NCI-H1048 (cell line): ENCODE data around the gene TBL1XR1.

ENCODE experiments used
- DNase-seq: peaks from one replicate; lab custom pipeline; 2025; lab: John Stamatoyannopoulos, UW

TBL1XR1 gene

GRCh38 chr3:177107461-177108239, 89.6 kb downstream of the TBL1XR1 start:
- DNase-seq, result no peak

DNA sequence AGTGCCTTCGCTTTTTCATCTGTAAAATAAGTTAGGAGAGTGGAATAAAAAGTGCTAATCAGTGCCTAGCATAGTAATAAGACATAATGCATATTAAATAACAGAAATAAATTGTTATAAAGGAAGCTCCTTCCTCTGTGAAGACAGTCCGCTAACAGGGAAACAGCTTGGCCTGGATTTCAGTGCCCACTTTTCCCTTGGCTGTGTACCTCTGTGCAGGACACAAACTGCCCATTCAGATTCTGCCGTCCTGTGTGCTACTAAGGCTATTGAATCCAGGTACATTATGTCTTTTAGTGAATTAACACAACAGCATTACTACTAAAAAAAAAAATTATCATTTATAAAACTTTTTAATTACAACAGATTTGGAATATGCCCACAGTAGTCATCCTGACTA, 90.7 kb downstream of the TBL1XR1 start:
- no peak for DNase-seq

GRCh38 chr3:177106184-177106583, 91.1 kb downstream of the TBL1XR1 start:
- no peak for DNase-seq

GRCh38 chr3:177105623-177106022, 91.7 kb downstream of the TBL1XR1 start:
- DNase-seq, result no peak

DNA sequence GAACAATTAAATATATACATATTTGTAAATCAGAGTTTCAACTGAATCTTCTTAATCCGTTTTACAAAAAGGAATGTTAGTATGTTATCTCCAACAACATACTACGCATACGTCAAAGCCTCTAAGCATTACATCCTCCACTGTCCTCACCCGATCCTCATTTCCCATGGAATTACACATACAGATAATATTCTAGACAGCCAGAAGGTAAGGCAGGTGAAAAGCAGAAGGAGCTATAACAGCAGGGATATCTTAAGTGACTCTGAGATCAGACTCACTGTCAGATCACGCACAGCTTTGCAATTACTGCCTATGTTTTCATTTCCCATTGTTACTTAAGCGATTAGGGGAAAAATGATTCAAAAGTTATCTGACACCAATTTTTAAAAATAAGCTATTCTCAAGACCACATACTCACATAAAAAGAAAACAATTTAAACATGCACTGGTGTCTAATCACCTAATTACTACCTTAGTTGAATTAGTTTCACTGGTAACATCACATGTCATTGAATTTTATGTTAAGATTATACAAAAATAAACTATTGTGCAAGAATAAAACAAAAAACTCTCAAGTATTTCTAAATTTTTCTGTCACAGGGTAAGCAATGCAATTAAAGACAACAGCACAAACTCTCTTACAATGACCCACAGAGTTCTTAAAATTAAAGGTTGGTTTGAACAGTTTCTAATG, 92.8 kb downstream of the TBL1XR1 start:
- DNase-seq, result no peak

DNA sequence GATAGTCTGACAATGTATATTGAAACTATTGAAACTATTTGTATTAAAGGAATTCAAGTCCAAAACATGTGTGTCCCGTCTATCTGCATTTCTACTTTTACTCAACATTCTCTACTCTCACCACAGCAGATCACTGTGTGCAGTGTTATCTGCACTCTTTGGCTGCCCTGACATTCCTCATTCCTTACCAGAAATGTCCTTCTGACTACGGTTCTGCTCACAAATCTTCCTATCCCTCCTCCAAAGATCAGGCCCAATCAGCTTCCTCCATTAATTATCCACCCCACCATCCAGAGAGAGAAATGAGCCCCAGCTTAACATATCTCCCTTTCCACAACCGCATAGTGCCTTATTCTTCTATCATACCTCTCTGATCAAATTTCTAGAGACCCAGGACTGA, 94.7 kb downstream of the TBL1XR1 start:
- DNase-seq, result no peak

DNA sequence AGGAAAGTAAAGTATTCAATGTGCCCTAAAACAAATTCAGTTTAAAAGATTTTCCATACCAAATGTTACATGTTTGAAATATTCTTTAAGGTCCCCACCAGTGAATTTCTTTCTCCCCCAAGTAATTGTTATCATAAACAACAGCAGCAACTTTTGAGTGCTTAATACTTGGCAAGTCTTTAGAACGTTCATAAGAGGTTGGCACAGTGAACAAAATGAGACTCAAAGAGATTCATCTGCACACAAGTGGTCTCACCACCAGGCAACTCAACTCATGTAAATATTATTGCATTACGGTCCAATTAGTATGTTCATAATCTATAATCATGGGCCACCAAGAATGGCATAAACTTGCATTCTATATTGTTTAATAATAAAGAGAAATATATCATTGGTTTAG, 98.7 kb downstream of the TBL1XR1 start:
- DNase-seq, result no peak

GRCh38 chr3:177096615-177097014, 100.7 kb downstream of the TBL1XR1 start:
- DNase-seq, result no peak

GRCh38 chr3:177093966-177094365, 103.3 kb downstream of the TBL1XR1 start:
- DNase-seq, result no peak

DNA sequence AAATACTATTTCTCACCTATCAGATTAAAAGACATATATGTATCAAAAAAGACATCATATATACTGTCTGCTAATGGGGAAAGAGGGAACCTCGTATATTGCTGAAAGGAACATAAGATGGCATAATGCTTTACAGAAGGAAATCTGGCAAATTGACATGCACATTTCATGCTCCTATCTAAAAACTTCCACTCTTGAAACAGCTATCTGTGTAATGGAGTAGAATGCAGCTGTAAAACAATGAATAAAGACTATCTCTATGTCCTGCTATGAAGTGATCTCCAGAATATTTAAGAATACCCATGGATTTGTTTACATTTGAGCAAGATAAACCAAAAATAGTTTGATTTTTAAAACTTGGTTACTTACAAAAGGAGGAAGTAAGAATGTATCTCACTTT, 107.4 kb downstream of the TBL1XR1 start:
- DNase-seq, result no peak

DNA sequence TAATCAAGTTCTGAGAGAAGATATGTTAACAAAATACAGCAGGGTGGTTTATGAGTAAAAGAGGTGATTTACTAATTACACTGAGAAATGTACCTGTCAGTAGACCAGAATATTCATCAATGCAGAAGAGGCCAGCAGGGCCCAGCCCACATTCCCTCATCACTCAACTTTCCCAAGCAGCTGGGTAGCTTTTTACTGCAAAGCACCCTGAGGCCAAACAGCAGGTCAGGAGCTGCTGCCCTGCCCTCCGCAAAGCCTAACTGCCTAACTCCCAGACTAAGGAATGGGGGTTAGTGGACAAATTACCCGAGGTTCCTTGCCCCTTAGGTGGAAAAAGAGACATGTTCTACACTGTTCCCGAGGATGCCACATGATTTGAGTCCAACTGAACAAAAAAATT, 108.2 kb downstream of the TBL1XR1 start:
- no peak for DNase-seq

DNA sequence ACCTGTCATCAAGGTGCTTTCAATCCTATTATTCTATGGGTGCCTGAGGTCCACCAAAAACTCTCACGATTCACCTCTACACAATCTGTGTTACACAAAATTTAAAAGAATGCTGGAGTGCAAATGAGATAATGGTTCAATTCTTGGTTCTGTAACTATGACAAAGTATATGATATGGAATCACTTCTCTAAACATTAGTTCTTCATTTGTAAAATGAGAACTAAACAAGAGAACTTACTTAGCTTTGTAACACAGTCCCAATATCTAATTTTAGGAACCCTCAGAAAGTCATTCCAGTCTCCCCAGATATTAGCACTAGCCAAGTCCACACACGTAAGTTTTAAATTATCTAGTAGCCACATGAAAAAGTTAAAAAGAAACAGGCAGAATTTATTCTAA, 111.5 kb downstream of the TBL1XR1 start:
- no peak for DNase-seq

GRCh38 chr3:177084616-177085015, 112.7 kb downstream of the TBL1XR1 start:
- no peak for DNase-seq

DNA sequence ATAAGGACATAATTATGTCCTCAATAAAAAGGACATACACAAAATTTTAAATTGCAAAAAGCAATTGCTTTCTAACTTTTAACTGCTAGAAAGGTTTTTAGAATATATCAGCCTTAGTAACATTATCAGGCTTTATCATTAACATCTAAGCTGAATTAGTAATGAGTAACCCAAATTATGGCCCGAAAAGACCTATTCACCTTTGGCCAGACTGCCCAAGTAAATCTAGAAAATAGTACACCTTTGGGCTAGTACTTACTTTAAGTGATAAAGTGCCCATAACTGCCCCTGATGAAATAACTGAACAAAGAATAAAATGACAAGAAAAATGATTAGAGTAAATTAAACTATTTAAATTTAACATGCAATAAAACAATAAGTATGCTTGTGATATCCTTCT, 117.2 kb downstream of the TBL1XR1 start:
- DNase-seq, result no peak

- no peak for DNase-seq
These were observed 117.6 kb downstream of the TBL1XR1 start for GRCh38 chr3:177079684-177080083.

- DNase-seq, result no peak
These were observed 125.7 kb downstream of the TBL1XR1 start for GRCh38 chr3:177071496-177072156.

- no peak for DNase-seq
These were observed 127.6 kb downstream of the TBL1XR1 start for GRCh38 chr3:177069514-177070329.

DNA sequence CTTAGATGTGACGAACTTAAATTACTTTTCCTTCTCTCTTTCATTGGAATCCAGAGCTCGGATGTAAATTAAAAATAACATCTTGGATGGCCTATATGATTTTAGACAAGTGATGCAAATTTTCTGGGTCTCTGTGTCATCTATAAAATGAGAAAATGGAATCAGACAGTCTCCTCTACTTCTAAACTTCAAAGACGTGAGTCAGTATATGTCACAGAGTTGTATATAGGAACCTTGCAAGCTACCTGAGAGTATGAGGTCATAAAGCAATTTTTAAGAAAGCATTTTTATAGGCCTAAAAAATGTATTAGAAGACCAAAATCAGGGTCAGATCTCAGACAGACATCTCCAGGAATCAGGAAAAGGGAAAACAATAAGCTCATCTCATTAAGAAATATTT, 128.3 kb downstream of the TBL1XR1 start:
- no peak for DNase-seq

- DNase-seq, result no peak
These were observed 131.2 kb downstream of the TBL1XR1 start for GRCh38 chr3:177066068-177066467.

DNA sequence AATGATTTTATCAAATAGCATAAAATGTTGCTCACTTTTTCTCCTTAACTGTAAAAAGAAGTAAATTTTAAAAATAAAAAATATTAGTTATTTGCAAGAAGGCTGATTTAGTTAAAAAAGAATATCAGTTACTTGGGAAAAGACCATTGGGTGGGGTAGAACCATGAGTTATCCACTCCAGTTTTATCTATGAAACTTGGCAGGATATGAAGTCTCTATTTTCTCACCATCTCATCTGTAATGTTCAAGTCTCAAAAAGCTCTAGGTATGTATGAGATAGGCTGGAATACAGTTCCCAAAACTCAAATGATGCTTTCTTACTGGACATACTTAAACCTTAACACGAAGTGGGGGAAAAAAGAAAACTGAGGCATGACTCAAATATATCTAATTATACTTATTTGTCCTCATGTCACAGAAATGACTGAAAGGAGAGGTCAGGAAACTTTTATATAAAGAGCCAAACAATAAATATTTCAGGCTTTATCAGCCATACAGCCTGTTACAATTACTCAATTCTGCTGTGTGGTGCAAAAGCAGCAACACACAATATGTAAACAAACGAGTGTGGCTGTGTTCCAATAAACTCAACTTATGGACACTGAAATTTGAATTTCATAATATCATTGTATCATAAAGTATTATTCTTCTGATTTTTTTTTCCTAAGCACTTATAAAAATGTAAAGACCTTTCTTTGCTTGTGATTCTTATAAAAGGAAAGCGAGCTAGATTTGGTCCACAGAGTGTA, 131.8 kb downstream of the TBL1XR1 start:
- DNase-seq, result no peak

- DNase-seq, result no peak
These were observed 135.1 kb downstream of the TBL1XR1 start for GRCh38 chr3:177062052-177062732.
